K562 (cell line): ENCODE measurements around the gene INO80D. TPM values are rescaled to one million over a fixed set of nuclear protein-coding genes. Genes with fewer than 3 reads are reported as not detected.

Experiments
- ATAC-seq: fragments of 200-7000 bp; cut with Tn5 transposase; 3 replicates; pipeline ENCODE4 v1.9.1; 2020; ENCODE audit warnings: moderate library complexity
- BruUV-seq: library from RNA; stranded (reverse); fragments of 400-500 nt; replicated peaks from 2 replicates; lab custom pipeline; 2021; lab: Mats Ljungman, UMichigan
- CTCF ChIA-PET: fragments of 300-600 bp; formaldehyde crosslinking; extraction: SDS; loops from one replicate; lab custom pipeline; 2021; ENCODE audit warnings: low intra/inter-chr PET ratio; lab: Yijun Ruan, JAX
- POLR2A ChIA-PET: fragments of 300-600, 350-650 bp; sonication (Branson Sonifier 250); formaldehyde crosslinking; extraction: SDS; loops from one replicate; lab custom pipeline; 2021; ENCODE audit warnings: antibody characterized with exemption, inconsistent platforms; lab: Yijun Ruan, JAX
- DNase-seq, 4 experiments: peaks; one replicate each; pipeline versions ENCODE4 v3.0.0 to v3.0.0-alpha.2; 2011 to 2018; ENCODE audit warnings: low spot score in 3 of 4, mixed read lengths in 3 of 4; ENCODE audit errors: extremely low read depth in 1 of 4
- FAIRE-seq: peaks from 2 replicates; lab custom pipeline; 2011; peaks lifted over from hg19 to GRCh38; lab: Jason Lieb, UNC
- H2AFZ ChIP-seq: 2 replicates; pipeline ENCODE4 v1.6.0; 2011; ENCODE audit warnings: low read depth, low read length, control low read depth, inconsistent platforms
- H3K27ac ChIP-seq: fragments of 200-600 bp; 3 replicates; pipeline ENCODE4 v1.8.0; 2011; ENCODE audit warnings: low read depth, mild to moderate bottlenecking, control low read depth, inconsistent platforms, low read length, moderate library complexity, mixed read lengths; ENCODE audit errors: extremely low read depth
- H3K27me3 ChIP-seq, 2 experiments: fragments of 300-600 bp in 1 of 2; 2 replicates in 1 of 2; 3 replicates in 1 of 2; pipeline versions ENCODE4 v1.6.0 to v1.8.0; 2011; ENCODE audit warnings: inconsistent platforms in 2 of 2, low read length in 2 of 2, mild to moderate bottlenecking in 1 of 2, mixed read lengths in 1 of 2, moderate library complexity in 1 of 2; ENCODE audit not compliant: control insufficient read depth in 2 of 2, insufficient read depth in 2 of 2
- H3K36me3 ChIP-seq: fragments of 300-600 bp; 3 replicates; pipeline ENCODE4 v1.8.0; 2011; ENCODE audit warnings: mild to moderate bottlenecking, low read length, inconsistent platforms; ENCODE audit not compliant: control insufficient read depth, insufficient read depth
- H3K4me1 ChIP-seq, 2 experiments: fragments of 200-600 bp in 1 of 2; replicated peaks in 1 of 2; 2 replicates in 1 of 2; 3 replicates in 1 of 2; pipeline versions ENCODE4 v1.5.1 to v1.8.0; 2011; ENCODE audit warnings: inconsistent platforms in 2 of 2, low read length in 2 of 2, mild to moderate bottlenecking in 1 of 2, mixed read lengths in 1 of 2, moderate library complexity in 1 of 2; ENCODE audit not compliant: control insufficient read depth in 2 of 2, insufficient read depth in 2 of 2
- H3K4me2 ChIP-seq: 2 replicates; pipeline ENCODE4 v1.6.1; 2011; ENCODE audit warnings: low read length, control low read depth, inconsistent platforms, mixed read lengths; ENCODE audit not compliant: insufficient read depth
- H3K4me3 ChIP-seq: fragments of 200-600 bp; sonication (generic), shearing (Covaris generic); 2 replicates; pipeline ENCODE4 v1.5.1; 2016; ENCODE audit warnings: control low read depth, inconsistent platforms
- H3K79me2 ChIP-seq: fragments of 200-600 bp; 3 replicates; pipeline ENCODE4 v1.8.0; 2011; ENCODE audit warnings: low read length, inconsistent platforms; ENCODE audit not compliant: control insufficient read depth, insufficient read depth
- H3K9ac ChIP-seq, 2 experiments: 2 replicates each; pipeline versions ENCODE4 v1.6.0 to v1.6.1; 2011; ENCODE audit warnings: low read depth in 2 of 2, low read length in 2 of 2, control low read depth in 1 of 2, inconsistent platforms in 1 of 2, mild to moderate bottlenecking in 1 of 2, mixed read lengths in 1 of 2; ENCODE audit not compliant: insufficient read depth in 1 of 2
- H3K9me1 ChIP-seq: one replicate; pipeline ENCODE4 v1.6.0; 2011; ENCODE audit warnings: inconsistent platforms, mild to moderate bottlenecking, low read length, moderate library complexity; ENCODE audit not compliant: control insufficient read depth, insufficient read depth
- H3K9me3 ChIP-seq: replicated peaks from 2 replicates; pipeline ENCODE4 v1.5.1; 2011; ENCODE audit warnings: low read depth, low read length, inconsistent platforms; ENCODE audit not compliant: control insufficient read depth, insufficient read depth
- H4K20me1 ChIP-seq: replicated peaks from 2 replicates; pipeline ENCODE4 v1.6.1; 2011; ENCODE audit warnings: low read length, inconsistent platforms, mixed read lengths; ENCODE audit not compliant: control insufficient read depth, insufficient read depth
- BCL6 ChIP-seq: fragments of 250-450 bp; sonication (Bioruptor Pico); IDR thresholded peaks from 2 replicates; pipeline ENCODE4 v1.4.0; 2020
- DACH1 ChIP-seq: fragments of 450-650 bp; IDR thresholded peaks from 2 replicates; pipeline ENCODE4 v1.6.1; 2018; ENCODE audit not compliant: partially characterized antibody
- ERF ChIP-seq: fragments of 450-650 bp; formaldehyde crosslinking; IDR thresholded peaks from 2 replicates; pipeline ENCODE4 v1.4.0; 2020; ENCODE audit warnings: mild to moderate bottlenecking, mixed read lengths
- EZH2 ChIP-seq: IDR thresholded peaks from 2 replicates; pipeline ENCODE4 v1.6.1; 2012; ENCODE audit warnings: low read depth, mild to moderate bottlenecking, inconsistent platforms, low read length, borderline replicate concordance
- FIP1L1 ChIP-seq: fragments of 200-400 bp; formaldehyde crosslinking; IDR thresholded peaks from 2 replicates; pipeline ENCODE4 v1.6.1; 2018; ENCODE audit warnings: mild to moderate bottlenecking, low read depth, low read length; ENCODE audit not compliant: poor library complexity, severe bottlenecking
- GABPB1 ChIP-seq: sonication (generic); formaldehyde crosslinking; IDR thresholded peaks from 2 replicates; pipeline ENCODE4 v1.8.0; 2022; ENCODE audit warnings: mild to moderate bottlenecking, missing genetic modification reagents
- ILK ChIP-seq: fragments of 450-650 bp; IDR thresholded peaks from 2 replicates; pipeline ENCODE4 v1.6.1; 2016; ENCODE audit warnings: missing genetic modification characterization, low read depth, mild to moderate bottlenecking, missing compliant biosample characterization, moderate library complexity, borderline replicate concordance
- NCOA2 ChIP-seq, 2 experiments: fragments of 450-650 bp; IDR thresholded peaks; 2 replicates each; pipeline ENCODE4 v1.6.1; 2018; ENCODE audit warnings: mild to moderate bottlenecking in 2 of 2, moderate library complexity in 1 of 2; ENCODE audit not compliant: partially characterized antibody in 2 of 2
- RFX5 ChIP-seq: IDR thresholded peaks from 2 replicates; pipeline ENCODE4 v1.6.1; 2011; ENCODE audit warnings: low read depth, mild to moderate bottlenecking, improper control_type of control experiment, low read length
- TBL1XR1 ChIP-seq, 2 experiments: IDR thresholded peaks; 2 replicates each; pipeline ENCODE4 v1.6.1; 2012; ENCODE audit warnings: improper control_type of control experiment in 2 of 2, low read length in 2 of 2, mild to moderate bottlenecking in 1 of 2
- ZKSCAN1 ChIP-seq: fragments of 150-350 bp; IDR thresholded peaks from 2 replicates; pipeline ENCODE4 v1.6.1; 2016; ENCODE audit warnings: low read depth, low read length
- ZNF696 ChIP-seq: fragments of 250-450 bp; sonication (Bioruptor Pico); conservative IDR thresholded peaks from 2 replicates; pipeline ENCODE4 v1.4.0; 2020; ENCODE audit warnings: mild to moderate bottlenecking, moderate library complexity
- WGBS: fragments of 100-300 bp; shearing (Covaris generic); methylation state at CpG from one replicate; pipeline ENCODE4 v1.1.6; 2016; ENCODE audit warnings: low coverage, mixed read lengths; ENCODE audit not compliant: insufficient coverage; ENCODE audit errors: missing lambda C conversion rate; 5-methylcytosine and 5-hydroxymethylcytosine counted together
- in situ Hi-C: fragments of 300-500 bp; cut with MboI; formaldehyde crosslinking; loops from 4 replicates; pipeline ENCODE4 v1.15.0; 2018; ENCODE audit warnings: inconsistent platforms, mixed read lengths
- intact Hi-C: fragments of 100-400 bp; cut with micrococcal nuclease; formaldehyde crosslinking; loops from 2 replicates; pipeline ENCODE4 v1.14.2; 2022
- polyA plus RNA-seq, 8 experiments: library from polyadenylated mRNA; depleted of rRNA in 4 of 8; stranded (reverse) in 5 of 8; unstranded in 3 of 8; fragments of >200 nt; fragmentation: Nextera tagmentation in 2 of 8; fragmentation: Illumina TruSeq in 1 of 8; extraction: Ambion mirVana in 2 of 8; extraction: Trizol in 1 of 8; gene quantifications; 2 replicates each; pipeline versions ENCODE4 v1.2.1 to v1.2.3, GENCODE V29; 2011 to 2014; ENCODE audit warnings: inconsistent platforms in 1 of 8, missing spikeins in 1 of 8
- total RNA-seq, 7 experiments: library from RNA; depleted of rRNA in 6 of 7; stranded (reverse); fragments of >200 nt in 6 of 7; fragmentation: Illumina TruSeq in 2 of 7; extraction: Trizol in 2 of 7; gene quantifications; 2 replicates each; pipeline versions ENCODE4 v1.2.1 to v1.2.3, GENCODE V29; 2011 to 2021; ENCODE audit warnings: low replicate concordance in 1 of 7
- TF ChIP-seq, protein P1 (sequence below): sonication (generic); IDR thresholded peaks from 2 replicates; pipeline ENCODE4 v1.6.1; 2016
- TF ChIP-seq, protein P2 (sequence below), 2 experiments: fragments of 450-650 bp in 1 of 2; IDR thresholded peaks; 2 replicates each; pipeline ENCODE4 v1.6.1; 2011 to 2017; ENCODE audit warnings: low read depth in 2 of 2, antibody characterized with exemption in 1 of 2, borderline replicate concordance in 1 of 2, low read length in 1 of 2, mild to moderate bottlenecking in 1 of 2, mixed read lengths in 1 of 2; ENCODE audit not compliant: control insufficient read depth in 1 of 2
- TF ChIP-seq, protein P3 (sequence below): sonication (generic); formaldehyde crosslinking; IDR thresholded peaks from 2 replicates; pipeline ENCODE4 v1.8.1; 2022; ENCODE audit warnings: missing genetic modification reagents

Gene INO80D
- total and polyA plus RNA-seq, 9 of the 15 experiments (the other 6 are each of a cell fraction or from before 2014, with no cell fraction given) = 0.64 to 8.1 (median 2.9) TPM

DNA sequence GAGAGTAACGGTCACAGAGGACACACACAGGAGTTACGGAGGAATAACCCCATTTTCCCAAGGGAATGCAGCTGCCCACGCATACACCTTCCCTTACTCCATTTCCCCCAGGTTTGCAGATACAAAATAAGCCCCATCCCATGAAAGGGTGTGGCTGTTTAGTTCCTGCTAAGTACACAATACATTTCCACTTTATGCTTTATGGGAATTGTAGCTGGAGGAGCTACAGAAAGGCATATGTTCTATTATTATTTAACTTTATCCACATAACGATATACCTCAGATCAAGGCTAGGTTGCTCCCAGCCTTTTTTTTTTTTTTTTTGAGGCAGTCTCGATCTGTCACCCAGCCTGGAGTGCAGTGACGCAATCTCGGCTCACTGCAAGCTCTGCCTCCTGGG is 22.7 kb upstream of the INO80D start (continued):
- TF ChIP-seq RFX5 (no peak), BCL6 (CRISPR knock-in tag) (no peak), NCOA2 (IDR thresholded peaks at IDR 0.05; ENCODE audit: partially characterized antibody in 2 of 2) (no peak), GABPB1 (CRISPR knock-in tag) (no peak), ERF (CRISPR knock-in tag) (no peak), ZKSCAN1 (no peak)

DNA sequence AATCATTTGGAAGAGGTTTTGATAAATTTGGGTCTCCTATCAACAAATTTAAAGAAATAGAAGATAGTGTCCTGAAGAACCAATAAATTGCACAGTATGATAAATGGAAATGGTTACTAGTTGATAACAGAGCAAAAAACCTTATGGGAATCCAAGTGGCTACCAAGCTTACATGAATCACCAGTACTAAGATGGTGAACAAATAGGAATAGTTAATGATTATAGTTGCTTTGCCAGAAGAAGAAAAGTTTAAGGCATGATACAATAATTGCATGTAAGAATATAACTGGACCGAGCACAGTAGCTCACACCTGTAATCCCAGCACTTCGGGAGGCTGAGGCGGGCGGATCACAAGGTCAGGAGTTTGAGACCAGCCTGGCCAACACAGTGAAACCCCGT is 19.6 kb upstream of the INO80D start:
- CTCF ChIA-PET = no interaction called here
- TF ChIP-seq NCOA2 (IDR thresholded peaks at IDR 0.05; ENCODE audit: partially characterized antibody in 2 of 2) (no peak), TBL1XR1 (IDR thresholded peaks at IDR 0.05; ENCODE audit: low read length in 2 of 2) (no peak), DACH1 (no peak), ILK (tag) (no peak), EZH2 (no peak), ZNF696 (CRISPR knock-in tag) (no peak), FIP1L1 (no peak)
- TF ChIP-seq, protein P1, sequence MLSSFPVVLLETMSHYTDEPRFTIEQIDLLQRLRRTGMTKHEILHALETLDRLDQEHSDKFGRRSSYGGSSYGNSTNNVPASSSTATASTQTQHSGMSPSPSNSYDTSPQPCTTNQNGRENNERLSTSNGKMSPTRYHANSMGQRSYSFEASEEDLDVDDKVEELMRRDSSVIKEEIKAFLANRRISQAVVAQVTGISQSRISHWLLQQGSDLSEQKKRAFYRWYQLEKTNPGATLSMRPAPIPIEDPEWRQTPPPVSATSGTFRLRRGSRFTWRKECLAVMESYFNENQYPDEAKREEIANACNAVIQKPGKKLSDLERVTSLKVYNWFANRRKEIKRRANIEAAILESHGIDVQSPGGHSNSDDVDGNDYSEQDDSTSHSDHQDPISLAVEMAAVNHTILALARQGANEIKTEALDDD = no peak
- TF ChIP-seq, protein P2, sequence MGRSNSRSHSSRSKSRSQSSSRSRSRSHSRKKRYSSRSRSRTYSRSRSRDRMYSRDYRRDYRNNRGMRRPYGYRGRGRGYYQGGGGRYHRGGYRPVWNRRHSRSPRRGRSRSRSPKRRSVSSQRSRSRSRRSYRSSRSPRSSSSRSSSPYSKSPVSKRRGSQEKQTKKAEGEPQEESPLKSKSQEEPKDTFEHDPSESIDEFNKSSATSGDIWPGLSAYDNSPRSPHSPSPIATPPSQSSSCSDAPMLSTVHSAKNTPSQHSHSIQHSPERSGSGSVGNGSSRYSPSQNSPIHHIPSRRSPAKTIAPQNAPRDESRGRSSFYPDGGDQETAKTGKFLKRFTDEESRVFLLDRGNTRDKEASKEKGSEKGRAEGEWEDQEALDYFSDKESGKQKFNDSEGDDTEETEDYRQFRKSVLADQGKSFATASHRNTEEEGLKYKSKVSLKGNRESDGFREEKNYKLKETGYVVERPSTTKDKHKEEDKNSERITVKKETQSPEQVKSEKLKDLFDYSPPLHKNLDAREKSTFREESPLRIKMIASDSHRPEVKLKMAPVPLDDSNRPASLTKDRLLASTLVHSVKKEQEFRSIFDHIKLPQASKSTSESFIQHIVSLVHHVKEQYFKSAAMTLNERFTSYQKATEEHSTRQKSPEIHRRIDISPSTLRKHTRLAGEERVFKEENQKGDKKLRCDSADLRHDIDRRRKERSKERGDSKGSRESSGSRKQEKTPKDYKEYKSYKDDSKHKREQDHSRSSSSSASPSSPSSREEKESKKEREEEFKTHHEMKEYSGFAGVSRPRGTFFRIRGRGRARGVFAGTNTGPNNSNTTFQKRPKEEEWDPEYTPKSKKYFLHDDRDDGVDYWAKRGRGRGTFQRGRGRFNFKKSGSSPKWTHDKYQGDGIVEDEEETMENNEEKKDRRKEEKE (IDR thresholded peaks at IDR 0.05; ENCODE audit: borderline replicate concordance in 1 of 2, control insufficient read depth in 1 of 2, low read depth in 2 of 2, low read length in 1 of 2) = no peak
- TF ChIP-seq, protein P3, sequence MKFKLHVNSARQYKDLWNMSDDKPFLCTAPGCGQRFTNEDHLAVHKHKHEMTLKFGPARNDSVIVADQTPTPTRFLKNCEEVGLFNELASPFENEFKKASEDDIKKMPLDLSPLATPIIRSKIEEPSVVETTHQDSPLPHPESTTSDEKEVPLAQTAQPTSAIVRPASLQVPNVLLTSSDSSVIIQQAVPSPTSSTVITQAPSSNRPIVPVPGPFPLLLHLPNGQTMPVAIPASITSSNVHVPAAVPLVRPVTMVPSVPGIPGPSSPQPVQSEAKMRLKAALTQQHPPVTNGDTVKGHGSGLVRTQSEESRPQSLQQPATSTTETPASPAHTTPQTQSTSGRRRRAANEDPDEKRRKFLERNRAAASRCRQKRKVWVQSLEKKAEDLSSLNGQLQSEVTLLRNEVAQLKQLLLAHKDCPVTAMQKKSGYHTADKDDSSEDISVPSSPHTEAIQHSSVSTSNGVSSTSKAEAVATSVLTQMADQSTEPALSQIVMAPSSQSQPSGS (CRISPR knock-in tag) = no peak

More for the DNA sequence above, 19.6 kb upstream of the INO80D start:
- Histone ChIP-seq H3K4me1 (no peaks in the 10 kb centered on the region), H3K36me3 (no peaks in the 10 kb centered on the region), H3K79me2 (no peaks in the 10 kb centered on the region), H3K27ac (no peak overlapping the region), H4K20me1 (no peaks in the 10 kb centered on the region), H3K9me1 (no peaks in the 10 kb centered on the region), H2AFZ (no peak overlapping the region), H3K9ac (no peak overlapping the region), H3K27me3 (no peaks in the 10 kb centered on the region), H3K4me2 (no peak overlapping the region), H3K4me3 (no peak overlapping the region), H3K9me3 (no peaks in the 10 kb centered on the region)
- in situ Hi-C loops (no loop called here), intact Hi-C loops (no loop called here)
- no peak for FAIRE-seq
- no TSS peak for BruUV-seq
- WGBS = 100% methylated on average over 2 of the region's 5 CpGs
- POLR2A ChIA-PET = interaction anchor here (1.0 to 1.2 kb wide), 2 partner anchors 9 to 14 kb away, joined by 4 to 5 read pairs; no protein-coding TSS in a partner anchor
- DNase-seq = no peak
- ATAC-seq = no peak
